Osteocyte (in vitro differentiated cells): ENCODE results near the gene EML1. TPM values are rescaled to one million over a fixed set of nuclear protein-coding genes. Genes with fewer than 3 reads are reported as not detected.

Source experiments
- DNase-seq: peaks from one replicate; pipeline ENCODE4 v3.0.0; 2021; ENCODE audit warnings: mixed read lengths; ENCODE audit not compliant: unreplicated experiment; ENCODE audit errors: extremely low spot score
- H3K27ac Mint-ChIP-seq: one replicate; pipeline ENCODE4 v1.8.0; 2021; ENCODE audit warnings: mild to moderate bottlenecking, mixed read lengths; ENCODE audit not compliant: unreplicated experiment
- H3K27me3 Mint-ChIP-seq: one replicate; pipeline ENCODE4 v1.8.0; 2021; ENCODE audit warnings: mixed read lengths; ENCODE audit not compliant: unreplicated experiment
- H3K36me3 Mint-ChIP-seq: one replicate; pipeline ENCODE4 v1.8.0; 2021; ENCODE audit warnings: mixed read lengths; ENCODE audit not compliant: unreplicated experiment
- H3K4me1 Mint-ChIP-seq: one replicate; pipeline ENCODE4 v1.8.0; 2021; ENCODE audit warnings: mixed read lengths; ENCODE audit not compliant: unreplicated experiment
- H3K4me3 Mint-ChIP-seq: one replicate; pipeline ENCODE4 v1.8.0; 2021; ENCODE audit warnings: mild to moderate bottlenecking, moderate library complexity, mixed read lengths; ENCODE audit not compliant: unreplicated experiment
- H3K9me3 Mint-ChIP-seq: one replicate; pipeline ENCODE4 v1.8.0; 2021; ENCODE audit warnings: mixed read lengths; ENCODE audit not compliant: unreplicated experiment
- CTCF ChIP-seq: fragments of 200-600 bp; sonication (generic); IDR thresholded peaks from 2 replicates; pipeline ENCODE4 v1.5.0; 2021; ENCODE audit warnings: antibody characterized with exemption, mild to moderate bottlenecking, moderate library complexity
- total RNA-seq: library from RNA; stranded (reverse); gene quantifications from 2 replicates; pipeline ENCODE4 v1.2.1, GENCODE V29; 2021

Gene EML1
- total RNA-seq, 1 donor from 2014 or later: 34.8 TPM

GRCh38 chr14:99936738-99937474, 143.7 kb downstream of the EML1 start:
- H3K9me3 Mint-ChIP-seq: no peaks in the 10 kb centered on the region
- H3K4me3 Mint-ChIP-seq: no peak overlapping the region
- H3K36me3 Mint-ChIP-seq: peaks cover 10% of the 10 kb centered on the region
- H3K4me1 Mint-ChIP-seq: no peaks in the 10 kb centered on the region
- no peak for DNase-seq
- no peaks in the 10 kb centered on the region for H3K27me3 Mint-ChIP-seq
- no peak for TF ChIP-seq CTCF
- no peak overlapping the region for H3K27ac Mint-ChIP-seq

- Mint-ChIP-seq H3K4me3 (no peak overlapping the region), H3K27me3 (no peaks in the 10 kb centered on the region), H3K4me1 (no peaks in the 10 kb centered on the region), H3K36me3 (peaks cover 17% of the 10 kb centered on the region), H3K9me3 (no peaks in the 10 kb centered on the region), H3K27ac (no peak overlapping the region)
- TF ChIP-seq CTCF: no peak
- no peak for DNase-seq
Measured at GRCh38 chr14:99937475-99938244, 144.4 kb downstream of the EML1 start.

GRCh38 chr14:99938376-99938775, 145.2 kb downstream of the EML1 start:
- Mint-ChIP-seq H3K36me3 (peaks cover 19% of the 10 kb centered on the region), H3K27me3 (no peaks in the 10 kb centered on the region), H3K4me1 (no peaks in the 10 kb centered on the region), H3K9me3 (no peaks in the 10 kb centered on the region), H3K4me3 (no peak overlapping the region), H3K27ac (no peak overlapping the region)
- TF ChIP-seq CTCF: no peak
- no peak for DNase-seq

- H3K4me1 Mint-ChIP-seq: no peaks in the 10 kb centered on the region
- peaks cover 21% of the 10 kb centered on the region for H3K36me3 Mint-ChIP-seq
- no peak for TF ChIP-seq CTCF
- H3K27ac Mint-ChIP-seq: no peak overlapping the region
- H3K27me3 Mint-ChIP-seq: no peaks in the 10 kb centered on the region
- no peak overlapping the region for H3K4me3 Mint-ChIP-seq
- no peak for DNase-seq
- no peaks in the 10 kb centered on the region for H3K9me3 Mint-ChIP-seq
Measured at GRCh38 chr14:99938896-99939295, 145.7 kb downstream of the EML1 start.

GRCh38 chr14:99939421-99939820, 146.2 kb downstream of the EML1 start:
- no peak for TF ChIP-seq CTCF

More at GRCh38 chr14:99939421-99939820, 146.2 kb downstream of the EML1 start:
- H3K27ac Mint-ChIP-seq: no peak overlapping the region
- H3K4me1 Mint-ChIP-seq: no peaks in the 10 kb centered on the region
- no peaks in the 10 kb centered on the region for H3K9me3 Mint-ChIP-seq
- H3K4me3 Mint-ChIP-seq: no peak overlapping the region
- H3K27me3 Mint-ChIP-seq: no peaks in the 10 kb centered on the region
- DNase-seq: no peak
- H3K36me3 Mint-ChIP-seq: peaks cover 21% of the 10 kb centered on the region
